ENCODE measurements around the gene RNASE4. TPM values are rescaled to one million over a fixed set of nuclear protein-coding genes. Genes with fewer than 3 reads are reported as not detected.
A peak's percentile ranks its signal among the peaks of the same experiment; 100 is the strongest.

The RNASE4 gene
- total RNA-seq, 2 donors from 2014 or later, result 71.6 to 150 TPM

GRCh38 chr14:20679907-20680306 is 4.5 kb upstream of the RNASE4 start:
- 93% methylated on average over 1 of the region's 1 CpG for WGBS
- TF ChIP-seq POLR2A (IDR thresholded peaks at IDR 0.05) (no peak), POLR2AphosphoS5 (IDR thresholded peaks at IDR 0.05) (no peak), CTCF (IDR thresholded peaks at IDR 0.05) (no peak)
- Histone ChIP-seq H3K27ac (no peak overlapping the region), H3K27me3 (replicated peaks; ENCODE audit: insufficient read depth) (no peaks in the 10 kb centered on the region), H3K4me1 (replicated peaks) (no peaks in the 10 kb centered on the region), H3K36me3 (no peaks in the 10 kb centered on the region), H3K4me3 (no peak overlapping the region), H3K9me3 (no peaks in the 10 kb centered on the region)
- intact Hi-C loops (cut with DNase I), result loop anchor here (5.0 kb wide), 3 partner anchors 48 to 422 kb away; partner anchors contain the start of genes PIP4P1 and TMEM253
- DNase-seq (ENCODE audit: low spot score), result no peak

- Histone ChIP-seq H3K27ac (peak overlapping the region; percentile 99 to 100), H3K4me3 (no peak overlapping the region), H3K27me3 (replicated peaks; ENCODE audit: insufficient read depth) (no peaks in the 10 kb centered on the region), H3K4me1 (replicated peaks) (no peaks in the 10 kb centered on the region), H3K36me3 (no peaks in the 10 kb centered on the region), H3K9me3 (no peaks in the 10 kb centered on the region)
- no peak for DNase-seq (ENCODE audit: low spot score)
- TF ChIP-seq CTCF (IDR thresholded peaks at IDR 0.05) (no peak), POLR2A (IDR thresholded peaks at IDR 0.05) (no peak)
- WGBS, result 77% methylated on average over 8 of the region's 8 CpGs
- intact Hi-C loops (cut with DNase I), result loop anchor here (5.0 kb wide), 3 partner anchors 48 to 422 kb away; partner anchors contain the start of genes PIP4P1 and TMEM253
Observed at GRCh38 chr14:20680363-20680762, 4.0 kb upstream of the RNASE4 start.

- Histone ChIP-seq H3K9me3 (no peaks in the 10 kb centered on the region), H3K27me3 (replicated peaks; ENCODE audit: insufficient read depth) (no peaks in the 10 kb centered on the region), H3K36me3 (no peaks in the 10 kb centered on the region), H3K4me3 (peak overlapping the region; percentile 65 to 73), H3K27ac (peak overlapping the region; percentile 99 to 100), H3K4me1 (replicated peaks) (no peaks in the 10 kb centered on the region)
- WGBS, result 9% methylated on average over 7 of the region's 7 CpGs
- no peak for DNase-seq (ENCODE audit: low spot score)
- TF ChIP-seq CTCF (IDR thresholded peaks at IDR 0.05) (peak in 1 of 4 experiments; percentile 1), POLR2AphosphoS5 (IDR thresholded peaks at IDR 0.05) (no peak)
- intact Hi-C loops (cut with DNase I), result loop anchor here (5.0 kb wide), 3 partner anchors 49 to 421 kb away; partner anchors contain the start of genes PIP4P1 and TMEM253
Observed at GRCh38 chr14:20680843-20681347, 3.5 kb upstream of the RNASE4 start.

GRCh38 chr14:20681348-20682126 is 2.8 kb upstream of the RNASE4 start:
- TF ChIP-seq CTCF (IDR thresholded peaks at IDR 0.05) (no peak), POLR2AphosphoS5 (IDR thresholded peaks at IDR 0.05) (peak; percentile 63), POLR2A (IDR thresholded peaks at IDR 0.05) (peak; percentile 6)
- H3K4me1 ChIP-seq (replicated peaks), result no peaks in the 10 kb centered on the region
- H3K36me3 ChIP-seq, result no peaks in the 10 kb centered on the region
- intact Hi-C loops (cut with DNase I), result loop anchor here (2.0 to 5.0 kb wide), 4 partner anchors 49 to 421 kb away; partner anchors contain the start of genes PIP4P1 and TMEM253
- H3K27me3 ChIP-seq (replicated peaks; ENCODE audit: insufficient read depth), result no peaks in the 10 kb centered on the region
- H3K4me3 ChIP-seq, result peak overlapping the region; percentile 65 to 73
- under 1% methylated on average over 25 of the region's 25 CpGs for WGBS
- peak overlapping the region; percentile 99 to 100 for H3K27ac ChIP-seq
- DNase-seq (ENCODE audit: low spot score), result peak; percentile 76
- H3K9me3 ChIP-seq, result no peaks in the 10 kb centered on the region

All from prostate gland (tissue), 2 donors.